Heart left ventricle (tissue), 13 donors: ENCODE measurements around the gene TM4SF5.

Experiments
- POLR2A ChIP-seq, 2 donors: fragments of 450-650 bp; IDR thresholded peaks; one replicate each; pipeline ENCODE4 v1.6.1; 2017; ENCODE audit warnings: antibody characterized with exemption in 2 of 2, mild to moderate bottlenecking in 2 of 2, moderate library complexity in 2 of 2
- TF ChIP-seq, protein P1 (sequence below), 12 donors: fragments of 200-600 bp; sonication (generic) in 4 of 12; IDR thresholded peaks; one replicate each; pipeline versions ENCODE4 v1.5.0 to v1.8.0; 2018 to 2022; ENCODE audit warnings: antibody characterized with exemption in 12 of 12, mild to moderate bottlenecking in 5 of 12
- donor health status: ischemic (EF 13 %, LVEDD 7.1; RV severe dilation, severe dysfunction).
- donor health status: DM: no; HTN: yes; CAD: no.
- donor health status: DM: no; HTN: no; CAD: no.
- donor health status: ischemic (EF 25% LVEDD 6.9; RV normal size, moderate dysfunction).
- donor health status: ischemic (EF 25% LVEDD 5.7; RV mildly dilated, moderate dysfunction).
- donor health status: ischemic (EF 35%, LVEDD 5.7; RV mildly dilated, moderate dysfunction).
- donor health status: nonischemic (EF 11% LVEDD 7.7; RV severe dilation, severe dysfunction).
- donor health status: DM: yes; HTN: yes; CAD: no.
- donor health status: PGD.
- donor health status: ischemic (EF 29% LVEDD 5.4; RV normal size, mild dysfunction).
- donor health status: nonischemic (EF 23%, LVEDD 6.1; RV moderate dilation, normal function).

DNA sequence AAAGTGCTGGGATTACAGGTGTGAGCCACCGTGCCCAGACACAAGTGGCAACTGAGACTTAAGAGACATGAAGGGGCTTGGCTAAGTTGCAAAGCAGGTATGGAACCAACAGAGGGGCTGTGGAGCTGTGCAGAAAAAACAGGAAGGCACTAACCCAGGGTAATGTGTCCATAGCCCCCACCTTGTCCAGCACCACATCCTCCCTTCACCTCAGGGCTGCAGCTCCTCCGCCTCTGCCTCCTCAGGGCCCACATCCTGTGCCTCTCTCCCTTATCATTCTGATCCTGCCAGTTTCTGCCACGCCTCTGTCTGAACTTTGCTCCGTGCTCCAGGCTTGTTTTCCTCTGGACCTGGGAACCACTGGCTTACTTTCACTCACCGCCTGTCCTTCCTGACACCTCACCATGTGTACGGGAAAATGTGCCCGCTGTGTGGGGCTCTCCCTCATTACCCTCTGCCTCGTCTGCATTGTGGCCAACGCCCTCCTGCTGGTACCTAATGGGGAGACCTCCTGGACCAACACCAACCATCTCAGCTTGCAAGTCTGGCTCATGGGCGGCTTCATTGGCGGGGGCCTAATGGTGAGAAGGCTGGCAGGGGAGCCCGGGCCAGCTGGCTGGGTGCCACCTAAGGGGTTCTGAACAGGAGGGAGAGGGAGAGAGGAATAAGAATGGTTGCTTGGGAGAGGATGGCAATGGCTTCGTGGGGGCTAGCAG is at the start of gene TM4SF5:
- TF ChIP-seq, protein P1, sequence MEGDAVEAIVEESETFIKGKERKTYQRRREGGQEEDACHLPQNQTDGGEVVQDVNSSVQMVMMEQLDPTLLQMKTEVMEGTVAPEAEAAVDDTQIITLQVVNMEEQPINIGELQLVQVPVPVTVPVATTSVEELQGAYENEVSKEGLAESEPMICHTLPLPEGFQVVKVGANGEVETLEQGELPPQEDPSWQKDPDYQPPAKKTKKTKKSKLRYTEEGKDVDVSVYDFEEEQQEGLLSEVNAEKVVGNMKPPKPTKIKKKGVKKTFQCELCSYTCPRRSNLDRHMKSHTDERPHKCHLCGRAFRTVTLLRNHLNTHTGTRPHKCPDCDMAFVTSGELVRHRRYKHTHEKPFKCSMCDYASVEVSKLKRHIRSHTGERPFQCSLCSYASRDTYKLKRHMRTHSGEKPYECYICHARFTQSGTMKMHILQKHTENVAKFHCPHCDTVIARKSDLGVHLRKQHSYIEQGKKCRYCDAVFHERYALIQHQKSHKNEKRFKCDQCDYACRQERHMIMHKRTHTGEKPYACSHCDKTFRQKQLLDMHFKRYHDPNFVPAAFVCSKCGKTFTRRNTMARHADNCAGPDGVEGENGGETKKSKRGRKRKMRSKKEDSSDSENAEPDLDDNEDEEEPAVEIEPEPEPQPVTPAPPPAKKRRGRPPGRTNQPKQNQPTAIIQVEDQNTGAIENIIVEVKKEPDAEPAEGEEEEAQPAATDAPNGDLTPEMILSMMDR (IDR thresholded peaks at IDR 0.05), result no peak
- TF ChIP-seq POLR2A (IDR thresholded peaks at IDR 0.05), result no peak
